HCT116 (cell line): ENCODE data around the gene TMEM54. TPM values are rescaled to one million over a fixed set of nuclear protein-coding genes. Genes with fewer than 3 reads are reported as not detected.

Source experiments
- ATAC-seq: fragments of 200-7000 bp; cut with Tn5 transposase; 2 replicates; pipeline ENCODE4 v1.9.1; 2020; ENCODE audit warnings: mild to moderate bottlenecking, moderate library complexity
- BruUV-seq: library from RNA; stranded (reverse); fragments of 400-500 nt; replicated peaks from 2 replicates; lab custom pipeline; 2021; lab: Mats Ljungman, UMichigan
- CTCF ChIA-PET: fragments of 300-600 bp; sonication (Branson Sonifier 250); formaldehyde crosslinking; loops from one replicate; lab custom pipeline; 2021; ENCODE audit warnings: antibody characterized with exemption; lab: Charles Lee
- POLR2A ChIA-PET: fragments of 300-600, 350-600 bp; sonication (Branson Sonifier 250); formaldehyde crosslinking; loops from one replicate; lab custom pipeline; 2021; ENCODE audit warnings: antibody characterized with exemption; lab: Charles Lee
- RAD21 ChIA-PET, 2 experiments: fragments of 300-600 bp; sonication (Branson Sonifier 250); formaldehyde crosslinking; loops; one replicate each; lab custom pipeline; 2023; ENCODE audit warnings: low total read pairs in 2 of 2; ENCODE audit not compliant: uncharacterized antibody in 2 of 2, unreplicated experiment in 2 of 2, low non-redundant PET in 1 of 2; lab: Charles Lee
- DNase-seq: peaks from one replicate; pipeline ENCODE4 v3.0.0-alpha.2; 2010; ENCODE audit warnings: low read depth, low spot score
- H2AFZ ChIP-seq: fragments of 200-600 bp; shearing (Covaris generic), sonication (generic); 2 replicates; pipeline ENCODE4 v1.6.1; 2017; ENCODE audit warnings: low read depth, mixed run types, mixed read lengths, antibody characterized with exemption, low read length; ENCODE audit not compliant: poor library complexity, severe bottlenecking
- H3K27ac ChIP-seq: 2 replicates; pipeline ENCODE4 v1.5.1; 2012; ENCODE audit warnings: low read depth, low read length
- H3K27me3 ChIP-seq: fragments of 200-600 bp; sonication (generic); 2 replicates; pipeline ENCODE4 v1.6.1; 2016; ENCODE audit warnings: mixed run types, low read length, mixed read lengths; ENCODE audit not compliant: insufficient read depth
- H3K36me3 ChIP-seq, 2 experiments: fragments of 200-500 bp in 1 of 2; fragments of 200-600 bp in 1 of 2; sonication (Bioruptor generic) in 1 of 2; sonication (generic) in 1 of 2; 2 replicates each; pipeline versions ENCODE4 v1.5.1 to v1.6.1; 2014 to 2016; ENCODE audit warnings: low read length in 2 of 2, inconsistent platforms in 1 of 2, mixed read lengths in 1 of 2, mixed run types in 1 of 2; ENCODE audit not compliant: insufficient read depth in 2 of 2, control insufficient read depth in 1 of 2
- H3K4me1 ChIP-seq, 2 experiments: fragments of 200-600 bp in 1 of 2; sonication (generic) in 1 of 2; 2 replicates each; pipeline versions ENCODE4 v1.5.1 to v1.6.1; 2012 to 2017; ENCODE audit warnings: low read length in 2 of 2, inconsistent platforms in 1 of 2, mild to moderate bottlenecking in 1 of 2, mixed read lengths in 1 of 2, mixed run types in 1 of 2, moderate library complexity in 1 of 2; ENCODE audit not compliant: insufficient read depth in 2 of 2, control insufficient read depth in 1 of 2
- H3K4me2 ChIP-seq: fragments of 200-600 bp; sonication (generic); 2 replicates; pipeline ENCODE4 v1.6.1; 2017; ENCODE audit warnings: mixed run types, low read length, mixed read lengths
- H3K4me3 ChIP-seq, 2 experiments: fragments of 200-600 bp in 1 of 2; sonication (generic) in 1 of 2; replicated peaks in 1 of 2; 2 replicates each; pipeline ENCODE4 v1.5.1; 2011 to 2016; ENCODE audit warnings: low read length in 2 of 2, control low read depth in 1 of 2, low read depth in 1 of 2, mild to moderate bottlenecking in 1 of 2, mixed read lengths in 1 of 2, mixed run types in 1 of 2
- H3K79me2 ChIP-seq: fragments of 200-600 bp; sonication (generic); 2 replicates; pipeline ENCODE4 v1.6.1; 2017; ENCODE audit warnings: mild to moderate bottlenecking, mixed run types, low read length, moderate library complexity, mixed read lengths; ENCODE audit not compliant: insufficient read depth
- H3K9ac ChIP-seq: fragments of 200-600 bp; sonication (generic); 2 replicates; pipeline ENCODE4 v1.6.1; 2016; ENCODE audit warnings: low read length, mixed read lengths
- H3K9me2 ChIP-seq: fragments of 200-600 bp; sonication (generic), shearing (Covaris generic); 2 replicates; pipeline ENCODE4 v1.6.1; 2017; ENCODE audit warnings: mixed run types, mild to moderate bottlenecking, moderate library complexity; ENCODE audit not compliant: insufficient read depth
- H3K9me3 ChIP-seq, 2 experiments: fragments of 200-500 bp in 1 of 2; fragments of 200-600 bp in 1 of 2; sonication (Bioruptor generic) in 1 of 2; sonication (generic) in 1 of 2; 2 replicates each; pipeline ENCODE4 v1.6.1; 2014 to 2017; ENCODE audit warnings: low read length in 2 of 2, mixed read lengths in 2 of 2, inconsistent platforms in 1 of 2, low read depth in 1 of 2, mild to moderate bottlenecking in 1 of 2, mixed run types in 1 of 2, moderate library complexity in 1 of 2; ENCODE audit not compliant: control insufficient read depth in 1 of 2, insufficient read depth in 1 of 2
- H4K20me1 ChIP-seq: fragments of 200-600 bp; sonication (generic), shearing (Covaris generic); 2 replicates; pipeline ENCODE4 v1.6.1; 2017; ENCODE audit warnings: mixed run types, mild to moderate bottlenecking, moderate library complexity; ENCODE audit not compliant: insufficient read depth
- ATF3 ChIP-seq: IDR thresholded peaks from 2 replicates; pipeline ENCODE4 v1.6.1; 2012
- CBX3 ChIP-seq: IDR thresholded peaks from 2 replicates; pipeline ENCODE4 v1.6.1; 2012; ENCODE audit warnings: low read depth
- CTCF ChIP-seq, 3 experiments: fragments of 200-600 bp in 1 of 3; sonication (generic) in 1 of 3; IDR thresholded peaks in 2 of 3; conservative IDR thresholded peaks in 1 of 3; 2 replicates each; pipeline ENCODE4 v1.5.1; 2012 to 2017; ENCODE audit warnings: low read depth in 2 of 3, low read length in 2 of 3, antibody characterized with exemption in 1 of 3, borderline replicate concordance in 1 of 3, control low read depth in 1 of 3, mild to moderate bottlenecking in 1 of 3, mixed read lengths in 1 of 3, mixed run types in 1 of 3, moderate library complexity in 1 of 3; ENCODE audit not compliant: insufficient read depth in 1 of 3
- EGR1 ChIP-seq: IDR thresholded peaks from 2 replicates; pipeline ENCODE4 v1.6.1; 2012; ENCODE audit warnings: low read depth
- ELF1 ChIP-seq: IDR thresholded peaks from 2 replicates; pipeline ENCODE4 v1.6.1; 2012; ENCODE audit warnings: low read depth, borderline replicate concordance
- EZH2phosphoT487 ChIP-seq: fragments of 200-600 bp; IDR thresholded peaks from 2 replicates; pipeline ENCODE4 v1.6.1; 2018; ENCODE audit warnings: antibody characterized with exemption, borderline replicate concordance
- JUND ChIP-seq: IDR thresholded peaks from 2 replicates; pipeline ENCODE4 v1.6.1; 2012
- POLR2AphosphoS5 ChIP-seq: IDR thresholded peaks from 2 replicates; pipeline ENCODE4 v1.6.1; 2011; ENCODE audit warnings: mild to moderate bottlenecking, low read depth, low read length, moderate library complexity
- RAD21 ChIP-seq: IDR thresholded peaks from 2 replicates; pipeline ENCODE4 v1.6.1; 2012; ENCODE audit warnings: low read depth, mild to moderate bottlenecking
- SIN3A ChIP-seq: IDR thresholded peaks from 2 replicates; pipeline ENCODE4 v1.6.1; 2012; ENCODE audit warnings: low read depth
- SP1 ChIP-seq: IDR thresholded peaks from 2 replicates; pipeline ENCODE4 v1.6.1; 2012; ENCODE audit warnings: low read depth
- SRF ChIP-seq: IDR thresholded peaks from 2 replicates; pipeline ENCODE4 v1.6.1; 2012; ENCODE audit warnings: low read depth
- TCF7L2 ChIP-seq: IDR thresholded peaks from 2 replicates; pipeline ENCODE4 v1.7.0; 2011; ENCODE audit warnings: borderline replicate concordance, inconsistent platforms; ENCODE audit not compliant: insufficient read depth, insufficient read length; ENCODE audit errors: extremely low read depth
- ZNF274 ChIP-seq: fragments of 200-500 bp; sonication (Bioruptor generic); IDR thresholded peaks from 2 replicates; pipeline ENCODE4 v1.6.1; 2014; ENCODE audit warnings: mild to moderate bottlenecking, low read depth, low read length, inconsistent platforms
- intact Hi-C: fragments of 100-400 bp; cut with micrococcal nuclease; formaldehyde crosslinking; loops from 2 replicates; pipeline ENCODE4 v1.10.0; 2022
- total RNA-seq: library from RNA; stranded (reverse); gene quantifications from one replicate; pipeline ENCODE4 v1.2.1, GENCODE V29; 2021; ENCODE audit not compliant: unreplicated experiment
- TF ChIP-seq, protein P1 (sequence below): IDR thresholded peaks from 2 replicates; pipeline ENCODE4 v1.6.1; 2012; ENCODE audit warnings: low read depth
- TF ChIP-seq, protein P2 (sequence below): IDR thresholded peaks from 2 replicates; pipeline ENCODE4 v1.6.1; 2011; ENCODE audit warnings: mild to moderate bottlenecking, low read length, moderate library complexity; ENCODE audit not compliant: insufficient replicate concordance; ENCODE audit errors: extremely low read depth

Gene TMEM54
- total RNA-seq, 1 experiment from 2014 or later = 121 TPM

- H3K9ac ChIP-seq = no peak overlapping the region
- no peaks in the 10 kb centered on the region for H3K36me3 ChIP-seq
- no peak overlapping the region for H3K4me2 ChIP-seq
- CTCF ChIA-PET = no interaction called here
- no peak for DNase-seq
- H2AFZ ChIP-seq = no peak overlapping the region
- intact Hi-C loops = no loop called here
- H3K4me3 ChIP-seq = no peak overlapping the region
- H3K4me1 ChIP-seq = peaks cover 0 to 14% of the 10 kb centered on the region in 2 experiments; a peak in 1 of 4 replicates
- no peaks in the 10 kb centered on the region for H3K27me3 ChIP-seq
- no peak overlapping the region for H3K27ac ChIP-seq
- POLR2A ChIA-PET = no interaction called here
- H3K9me3 ChIP-seq = no peaks in the 10 kb centered on the region
- H3K79me2 ChIP-seq = no peaks in the 10 kb centered on the region
- no peak for TF ChIP-seq RAD21
- TF ChIP-seq POLR2AphosphoS5 = no peak
- TF ChIP-seq ATF3 = no peak
- TF ChIP-seq, protein P1, sequence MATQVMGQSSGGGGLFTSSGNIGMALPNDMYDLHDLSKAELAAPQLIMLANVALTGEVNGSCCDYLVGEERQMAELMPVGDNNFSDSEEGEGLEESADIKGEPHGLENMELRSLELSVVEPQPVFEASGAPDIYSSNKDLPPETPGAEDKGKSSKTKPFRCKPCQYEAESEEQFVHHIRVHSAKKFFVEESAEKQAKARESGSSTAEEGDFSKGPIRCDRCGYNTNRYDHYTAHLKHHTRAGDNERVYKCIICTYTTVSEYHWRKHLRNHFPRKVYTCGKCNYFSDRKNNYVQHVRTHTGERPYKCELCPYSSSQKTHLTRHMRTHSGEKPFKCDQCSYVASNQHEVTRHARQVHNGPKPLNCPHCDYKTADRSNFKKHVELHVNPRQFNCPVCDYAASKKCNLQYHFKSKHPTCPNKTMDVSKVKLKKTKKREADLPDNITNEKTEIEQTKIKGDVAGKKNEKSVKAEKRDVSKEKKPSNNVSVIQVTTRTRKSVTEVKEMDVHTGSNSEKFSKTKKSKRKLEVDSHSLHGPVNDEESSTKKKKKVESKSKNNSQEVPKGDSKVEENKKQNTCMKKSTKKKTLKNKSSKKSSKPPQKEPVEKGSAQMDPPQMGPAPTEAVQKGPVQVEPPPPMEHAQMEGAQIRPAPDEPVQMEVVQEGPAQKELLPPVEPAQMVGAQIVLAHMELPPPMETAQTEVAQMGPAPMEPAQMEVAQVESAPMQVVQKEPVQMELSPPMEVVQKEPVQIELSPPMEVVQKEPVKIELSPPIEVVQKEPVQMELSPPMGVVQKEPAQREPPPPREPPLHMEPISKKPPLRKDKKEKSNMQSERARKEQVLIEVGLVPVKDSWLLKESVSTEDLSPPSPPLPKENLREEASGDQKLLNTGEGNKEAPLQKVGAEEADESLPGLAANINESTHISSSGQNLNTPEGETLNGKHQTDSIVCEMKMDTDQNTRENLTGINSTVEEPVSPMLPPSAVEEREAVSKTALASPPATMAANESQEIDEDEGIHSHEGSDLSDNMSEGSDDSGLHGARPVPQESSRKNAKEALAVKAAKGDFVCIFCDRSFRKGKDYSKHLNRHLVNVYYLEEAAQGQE = no peak
- no peak for TF ChIP-seq ELF1
- TF ChIP-seq CBX3 = no peak
- TF ChIP-seq ZNF274 = no peak
- TF ChIP-seq, protein P2, sequence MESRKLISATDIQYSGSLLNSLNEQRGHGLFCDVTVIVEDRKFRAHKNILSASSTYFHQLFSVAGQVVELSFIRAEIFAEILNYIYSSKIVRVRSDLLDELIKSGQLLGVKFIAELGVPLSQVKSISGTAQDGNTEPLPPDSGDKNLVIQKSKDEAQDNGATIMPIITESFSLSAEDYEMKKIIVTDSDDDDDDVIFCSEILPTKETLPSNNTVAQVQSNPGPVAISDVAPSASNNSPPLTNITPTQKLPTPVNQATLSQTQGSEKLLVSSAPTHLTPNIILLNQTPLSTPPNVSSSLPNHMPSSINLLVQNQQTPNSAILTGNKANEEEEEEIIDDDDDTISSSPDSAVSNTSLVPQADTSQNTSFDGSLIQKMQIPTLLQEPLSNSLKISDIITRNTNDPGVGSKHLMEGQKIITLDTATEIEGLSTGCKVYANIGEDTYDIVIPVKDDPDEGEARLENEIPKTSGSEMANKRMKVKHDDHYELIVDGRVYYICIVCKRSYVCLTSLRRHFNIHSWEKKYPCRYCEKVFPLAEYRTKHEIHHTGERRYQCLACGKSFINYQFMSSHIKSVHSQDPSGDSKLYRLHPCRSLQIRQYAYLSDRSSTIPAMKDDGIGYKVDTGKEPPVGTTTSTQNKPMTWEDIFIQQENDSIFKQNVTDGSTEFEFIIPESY = no peak
- no peak for TF ChIP-seq TCF7L2
- no peak for TF ChIP-seq SP1
- TF ChIP-seq EZH2phosphoT487 = no peak
- TF ChIP-seq JUND = no peak
- TF ChIP-seq SRF = no peak
- TF ChIP-seq CTCF (IDR thresholded peaks at IDR 0.05 in 2 of 3, conservative IDR thresholded peaks at IDR 0.05 in 1 of 3; ENCODE audit: borderline replicate concordance in 1 of 3, insufficient read depth in 1 of 3, low read depth in 2 of 3, low read length in 2 of 3) = no peak
- TF ChIP-seq SIN3A = no peak
- TF ChIP-seq EGR1 = no peak
- RAD21 ChIA-PET = interaction anchor here in 1 of 2 experiments (0.6 kb wide), 1 partner anchor 281 kb away, joined by 3 read pairs; no protein-coding TSS in a partner anchor
- no TSS peak for BruUV-seq
- ATAC-seq = no peak
- H4K20me1 ChIP-seq = no peaks in the 10 kb centered on the region
- no peaks in the 10 kb centered on the region for H3K9me2 ChIP-seq
Measured at GRCh38 chr1:32891241-32891570, 10.0 kb downstream of the TMEM54 start.
